GM12874 (cell line): ENCODE data around the gene SGCD.

Experiments used
- CTCF ChIP-seq: IDR thresholded peaks from 2 replicates; pipeline ENCODE4 v1.5.1; 2011; ENCODE audit warnings: low read depth, mild to moderate bottlenecking, control low read depth, low read length, moderate library complexity; ENCODE audit not compliant: insufficient read depth

The SGCD gene

GRCh38 chr5:156434471-156434870, 107.5 kb downstream of the SGCD start:
- TF ChIP-seq CTCF = no peak

GRCh38 chr5:156435101-156435500, 108.1 kb downstream of the SGCD start:
- TF ChIP-seq CTCF = no peak

- TF ChIP-seq CTCF = no peak
Measured at GRCh38 chr5:156438076-156438475, 111.1 kb downstream of the SGCD start.

GRCh38 chr5:156444753-156445291, 117.9 kb downstream of the SGCD start:
- no peak for TF ChIP-seq CTCF

GRCh38 chr5:156446526-156446925, 119.6 kb downstream of the SGCD start:
- TF ChIP-seq CTCF = no peak

GRCh38 chr5:156450778-156451177, 123.8 kb downstream of the SGCD start:
- no peak for TF ChIP-seq CTCF

- TF ChIP-seq CTCF = no peak
Measured at GRCh38 chr5:156451505-156451904, 124.5 kb downstream of the SGCD start.
